GM18519 (cell line): ENCODE data around the gene HSD11B2.
A peak's percentile ranks its signal among the peaks of the same experiment; 100 is the strongest.

Experiments used
- ATAC-seq: cut with Tn5 transposase; IDR thresholded peaks from one replicate; pipeline ENCODE4 v1.9.1; 2021; ENCODE audit warnings: mild to moderate bottlenecking, moderate library complexity; ENCODE audit not compliant: unreplicated experiment, low FRiP score

HSD11B2 gene

DNA sequence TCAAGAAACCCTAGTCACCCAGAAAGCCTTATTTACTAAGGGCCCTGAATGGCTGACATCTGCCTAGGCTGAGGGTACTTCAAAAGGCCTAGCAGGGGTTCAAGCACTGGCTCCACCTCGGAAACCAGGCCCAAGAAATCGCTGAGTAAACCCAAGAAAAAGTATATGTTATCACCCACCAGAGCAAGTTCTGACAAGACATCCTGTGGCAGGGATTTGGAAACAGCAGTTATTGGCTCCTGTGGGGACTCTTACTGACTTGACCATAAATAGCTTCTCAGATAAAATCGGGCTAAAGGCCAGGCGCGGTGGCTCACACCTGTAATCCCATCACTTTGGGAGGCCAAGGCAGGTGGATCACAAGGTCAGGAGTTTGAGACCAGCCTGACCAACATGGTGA, 37.8 kb downstream of the HSD11B2 start:
- no peak for ATAC-seq

DNA sequence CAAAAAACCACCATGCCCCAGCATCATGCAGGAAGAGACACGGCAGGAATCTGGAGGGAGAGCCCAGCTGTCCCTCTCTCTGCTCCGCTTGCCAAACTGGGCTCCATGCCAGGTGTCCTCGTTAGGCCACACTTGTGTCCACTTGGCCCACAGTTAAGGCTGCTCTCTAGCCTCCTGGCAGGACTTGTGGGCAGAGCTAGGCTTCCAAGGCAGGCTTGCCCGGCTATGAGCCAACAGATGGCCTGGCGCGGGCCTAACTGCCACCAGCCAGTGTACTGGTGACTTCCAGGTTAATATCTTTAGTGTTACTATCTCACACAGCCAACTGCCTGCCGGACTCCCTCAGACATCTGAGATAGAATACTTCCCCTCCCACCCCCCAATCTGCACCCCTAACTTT, 39.4 kb downstream of the HSD11B2 start:
- ATAC-seq, result no peak

DNA sequence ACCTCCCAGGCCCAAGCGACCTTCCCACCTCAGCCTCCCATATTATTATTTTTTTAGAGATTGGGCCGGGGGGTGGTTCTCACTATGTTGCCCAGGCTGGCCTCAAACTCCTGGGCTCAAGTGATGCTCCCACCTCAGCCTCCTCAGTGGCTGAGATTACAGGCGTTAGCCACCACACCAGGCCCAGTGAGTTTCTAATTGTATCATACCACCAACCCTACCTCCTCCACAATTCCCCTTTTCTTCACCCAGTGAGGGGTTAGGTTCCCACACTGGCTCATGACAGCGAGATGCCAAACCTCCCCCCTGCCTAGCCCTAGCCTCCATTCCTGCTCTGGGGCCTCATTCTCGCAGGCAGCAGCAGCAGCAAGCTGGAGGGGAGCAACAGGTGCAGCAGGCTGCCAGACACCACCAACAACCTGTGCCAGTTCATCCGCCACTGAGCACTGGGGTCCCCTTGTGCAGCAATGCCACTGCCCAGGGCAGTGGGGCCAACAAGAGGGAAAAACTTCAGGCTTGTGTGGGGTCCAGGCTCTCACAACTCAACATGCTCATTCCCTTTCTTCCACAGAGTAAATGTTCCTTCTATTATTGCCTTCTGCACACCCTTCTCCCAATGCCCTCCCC, 41.0 kb downstream of the HSD11B2 start:
- ATAC-seq, result no peak

DNA sequence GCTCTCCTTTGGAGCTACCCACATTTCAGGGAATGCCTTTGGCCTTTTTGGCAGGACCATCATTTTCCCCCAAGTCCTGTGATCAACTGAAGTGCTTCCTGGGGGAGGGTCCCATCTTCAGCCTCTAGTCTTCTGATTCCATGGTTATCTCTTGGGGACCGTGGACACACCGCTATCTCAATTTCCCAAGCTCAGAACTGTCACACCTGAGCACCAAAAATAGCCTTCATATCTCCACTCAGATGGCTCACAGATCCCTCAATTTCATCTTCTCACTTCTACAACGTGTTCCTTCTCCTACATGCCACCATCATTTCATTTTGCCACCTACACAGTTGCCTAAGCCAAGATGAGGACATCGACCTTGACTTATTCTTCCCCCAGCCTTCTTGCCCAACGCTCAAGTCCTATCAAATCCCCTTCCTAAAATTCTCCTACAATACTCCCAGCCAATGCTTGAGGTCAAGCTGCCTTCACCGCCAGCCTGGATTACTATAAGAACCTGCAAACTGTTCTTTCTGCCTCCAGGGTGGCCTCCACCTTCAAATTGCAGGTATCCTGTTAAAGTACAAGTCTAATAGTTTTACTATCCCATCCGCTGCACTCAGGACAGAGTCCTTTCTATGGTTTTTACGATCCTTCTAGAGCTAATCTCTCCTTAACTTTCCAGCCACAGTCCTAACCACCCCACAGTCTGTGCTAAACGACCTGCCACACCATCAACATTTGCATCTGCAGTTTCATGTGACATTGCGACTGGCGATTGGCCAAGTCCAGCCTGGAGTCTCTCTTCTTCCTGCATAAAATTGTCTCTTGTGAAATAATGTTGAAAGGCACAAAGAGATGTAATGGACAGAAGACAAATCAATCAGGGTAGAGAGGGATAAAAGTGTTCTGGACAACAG, 43.9 kb downstream of the HSD11B2 start:
- no peak for ATAC-seq

DNA sequence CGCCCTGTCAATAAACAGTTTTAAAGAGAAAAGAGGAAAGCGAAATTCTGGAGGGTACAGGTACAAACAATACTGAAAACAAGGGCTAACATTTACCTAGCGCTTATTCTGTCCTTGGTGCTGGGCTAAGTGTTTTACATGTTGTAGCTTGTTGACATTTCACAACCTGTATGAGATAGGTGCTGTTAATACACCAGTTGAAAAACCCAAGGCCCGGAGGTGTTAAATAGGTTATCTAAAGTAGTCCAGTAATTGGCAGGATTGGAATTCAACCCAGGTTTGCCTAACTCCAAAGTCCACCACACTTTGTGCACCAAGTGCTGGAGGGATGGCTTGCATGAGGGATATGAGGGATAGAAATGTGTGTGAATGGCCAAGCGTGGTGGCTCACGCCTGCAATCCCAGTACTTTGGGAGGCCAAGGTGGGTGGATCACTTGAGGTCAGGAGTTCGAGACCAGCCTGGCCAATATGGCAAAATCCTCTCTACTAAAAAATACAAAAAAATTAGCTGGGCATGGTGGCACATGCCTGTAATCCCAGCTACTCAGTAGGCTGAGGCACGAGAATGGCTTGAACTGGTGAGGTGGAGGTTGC, 47.1 kb downstream of the HSD11B2 start:
- ATAC-seq, result no peak

DNA sequence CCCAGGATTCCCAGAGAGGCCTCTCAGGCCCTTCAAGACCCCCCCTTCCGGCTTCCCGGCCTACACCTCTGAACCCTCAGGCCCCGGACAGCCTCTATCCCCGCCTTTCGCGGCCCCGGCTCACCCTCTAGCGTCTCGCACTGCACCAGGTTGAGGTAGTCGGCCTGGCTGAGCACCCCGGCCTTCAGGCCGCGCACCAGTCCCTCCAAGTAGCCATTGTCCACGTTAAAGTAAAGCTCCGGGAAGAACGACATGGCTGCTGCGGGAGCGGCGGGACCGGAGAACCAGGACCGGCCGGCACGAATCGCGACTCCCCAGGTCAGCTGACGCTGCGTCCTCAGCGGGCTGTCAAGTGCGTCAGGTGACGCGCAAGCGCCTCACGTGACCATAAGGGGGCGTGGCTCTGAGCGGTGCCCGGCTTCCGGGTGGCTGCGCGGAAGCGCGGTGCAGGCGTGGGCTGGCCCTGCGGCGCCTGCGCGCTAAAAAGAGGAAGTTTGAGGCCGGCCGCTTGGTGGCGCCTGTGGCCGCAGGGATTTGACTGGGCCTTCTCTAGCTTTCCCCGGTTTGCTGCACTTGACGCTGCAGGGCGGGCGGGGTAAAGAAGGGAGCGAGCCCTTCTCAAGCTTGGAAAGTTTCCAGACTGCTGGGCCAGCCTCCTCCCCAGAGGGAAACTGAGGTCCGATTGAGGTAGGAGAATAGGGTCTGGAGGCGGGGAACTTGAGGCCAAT, 50.1 kb downstream of the HSD11B2 start, which contains the start of gene ATP6V0D1:
TSS of gene ATP6V0D1 (minus strand) at position 325 of the 728 bp plus-strand sequence. CDS start at position 254, 71 bp downstream.
- ATAC-seq, result peak; percentile 73

DNA sequence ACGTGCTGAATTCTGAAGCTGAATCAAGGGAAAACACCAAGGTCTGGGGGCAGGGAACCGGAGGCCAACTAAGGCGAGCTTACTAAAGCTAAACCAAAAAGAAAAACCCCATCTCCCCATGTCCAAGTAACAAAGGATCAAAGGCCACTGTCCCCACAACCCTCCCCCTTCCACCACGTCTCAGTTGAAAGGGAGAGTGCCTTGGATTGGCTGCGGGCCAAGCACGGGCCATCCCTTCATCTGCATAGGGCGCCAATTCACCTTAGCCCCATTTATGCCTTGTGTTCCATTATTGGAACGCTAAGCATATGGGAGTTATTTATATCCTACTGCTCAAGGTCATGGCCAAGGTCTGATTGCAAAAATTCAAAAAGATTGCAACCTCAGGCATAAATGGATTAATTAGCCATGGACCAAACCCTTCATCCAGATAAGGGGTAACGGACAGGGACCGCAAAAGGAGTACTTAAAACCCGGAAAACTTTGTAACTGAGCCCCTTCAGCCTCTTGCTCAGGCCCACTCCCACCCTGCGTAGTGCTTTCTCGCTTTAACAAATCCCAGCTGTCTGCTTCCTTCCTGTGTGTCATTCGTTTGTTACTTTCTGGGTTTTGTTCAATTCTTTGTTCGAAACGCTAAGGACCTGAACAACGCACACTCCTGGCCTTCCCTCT, 50.8 kb downstream of the HSD11B2 start:
- no peak for ATAC-seq

DNA sequence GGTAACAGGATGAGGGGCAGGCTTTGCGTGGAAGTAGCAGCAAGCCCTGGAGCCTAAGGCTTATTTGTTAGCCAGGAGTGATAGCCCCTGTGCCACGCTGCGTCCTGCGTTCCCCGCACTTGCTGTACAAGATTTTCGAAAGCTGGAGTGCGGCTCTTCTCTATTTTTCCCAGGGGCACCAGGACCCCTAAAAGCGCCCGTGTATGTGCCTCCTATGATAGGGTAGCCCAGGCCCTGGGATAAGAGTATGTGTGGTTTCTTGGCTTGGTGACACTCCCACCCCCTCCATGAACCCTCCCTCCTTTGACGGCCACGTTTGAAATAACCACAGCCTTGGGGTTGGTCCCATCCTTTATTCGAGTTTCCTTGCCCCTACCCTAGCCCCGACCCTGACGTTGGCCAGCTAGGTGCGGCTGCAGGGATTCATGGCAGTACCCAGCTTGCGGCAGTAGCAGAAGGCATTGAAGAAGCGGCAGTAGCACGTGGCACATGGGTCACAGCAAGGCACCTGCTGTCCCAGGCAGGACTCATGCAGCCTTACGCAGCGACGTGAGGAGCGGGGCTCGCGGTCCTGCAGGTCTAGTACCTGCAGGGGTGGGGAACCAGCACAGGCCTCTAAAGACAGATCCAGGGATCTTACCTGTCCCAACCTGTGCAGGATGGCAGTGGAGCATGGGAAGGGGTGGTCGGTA, 51.5 kb downstream of the HSD11B2 start:
- ATAC-seq, result no peak

DNA sequence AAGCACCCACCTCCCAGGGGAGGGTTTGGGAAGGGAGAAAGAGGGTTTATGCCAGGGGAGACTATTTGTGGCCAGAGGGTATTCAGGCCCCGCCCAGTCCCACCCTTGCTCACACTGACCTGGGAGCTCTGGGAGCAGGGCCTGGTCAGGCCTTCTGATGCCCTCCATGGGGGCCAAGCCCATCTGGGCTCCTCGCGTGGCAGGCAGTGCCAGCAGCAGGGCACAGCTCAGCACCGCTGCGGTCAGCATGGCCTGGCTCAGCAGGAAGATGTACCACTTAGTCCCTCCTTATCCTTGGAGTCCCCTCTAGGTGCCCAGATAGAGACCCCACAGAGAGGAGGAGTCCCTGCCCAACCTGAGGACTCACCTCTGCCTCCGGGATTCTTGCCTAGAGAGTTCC, 52.2 kb downstream of the HSD11B2 start, which contains the start of gene AGRP:
TSS of gene AGRP (minus strand) at position 398 of the 400 bp plus-strand sequence. CDS start at position 249, 149 bp downstream.
- no peak for ATAC-seq

DNA sequence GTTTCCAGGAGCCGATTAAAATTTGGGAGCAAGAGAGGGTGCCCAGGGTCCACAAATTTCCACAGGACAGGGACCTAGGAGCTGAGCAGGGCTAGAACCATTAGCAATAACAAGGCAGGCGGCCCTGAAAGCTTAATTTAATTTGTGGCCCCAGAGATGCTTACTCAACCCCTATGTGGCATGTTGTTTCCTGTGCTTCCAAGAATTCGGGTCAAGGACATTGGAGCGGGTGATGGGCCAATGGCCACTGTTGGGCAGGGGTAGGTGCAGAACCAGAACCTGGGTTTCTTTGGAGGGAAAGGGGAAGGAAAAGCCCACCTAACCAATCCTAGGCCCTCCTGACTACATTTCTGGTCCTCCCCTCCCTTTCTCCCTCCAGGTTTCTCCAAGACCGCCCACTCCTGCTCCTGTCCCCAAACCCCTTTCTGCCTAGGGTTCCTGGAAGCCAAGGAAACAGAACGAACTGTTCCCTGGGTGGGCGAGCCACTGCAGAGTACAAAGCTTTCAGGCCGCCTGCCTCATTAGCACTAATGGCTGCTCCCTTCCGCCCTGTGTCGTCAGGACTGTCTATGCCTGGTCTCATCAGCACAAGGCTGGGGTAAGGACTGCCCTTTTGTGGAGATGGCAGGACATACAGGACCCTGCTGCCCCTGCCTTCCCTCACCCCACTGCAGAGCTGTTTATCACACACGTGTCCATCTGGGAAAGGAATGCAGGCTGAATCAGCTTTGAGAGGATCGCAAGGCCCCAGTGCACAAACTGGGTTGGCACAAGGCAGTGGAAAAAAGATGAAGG, 53.0 kb downstream of the HSD11B2 start:
- no peak for ATAC-seq

DNA sequence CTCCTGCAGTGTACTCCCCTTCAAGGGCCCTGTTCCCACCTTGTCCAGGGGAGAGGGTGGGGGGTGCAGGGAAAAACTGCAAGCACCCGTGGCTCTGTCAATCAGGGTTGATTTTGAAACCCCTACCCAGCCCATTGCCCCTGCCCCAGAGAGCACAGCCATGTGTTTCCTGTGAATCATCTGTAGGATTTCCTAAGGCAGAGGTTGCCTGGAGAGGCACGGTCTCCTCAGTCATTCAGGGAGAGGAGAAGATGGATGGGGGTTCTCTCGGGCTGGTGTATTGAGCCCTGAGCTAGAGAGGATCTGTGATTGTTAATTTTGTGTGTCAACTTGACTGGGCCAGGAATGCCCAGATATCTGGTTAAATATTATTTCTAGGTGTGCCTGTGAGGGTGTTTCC, 55.9 kb downstream of the HSD11B2 start:
- ATAC-seq, result no peak
